HK-2 (cell line): ENCODE measurements around the gene FNDC3B.

Experiments used
- DNase-seq: peaks from one replicate; pipeline ENCODE4 v3.0.0-alpha.2; 2018; ENCODE audit not compliant: unreplicated experiment

The FNDC3B gene

DNA sequence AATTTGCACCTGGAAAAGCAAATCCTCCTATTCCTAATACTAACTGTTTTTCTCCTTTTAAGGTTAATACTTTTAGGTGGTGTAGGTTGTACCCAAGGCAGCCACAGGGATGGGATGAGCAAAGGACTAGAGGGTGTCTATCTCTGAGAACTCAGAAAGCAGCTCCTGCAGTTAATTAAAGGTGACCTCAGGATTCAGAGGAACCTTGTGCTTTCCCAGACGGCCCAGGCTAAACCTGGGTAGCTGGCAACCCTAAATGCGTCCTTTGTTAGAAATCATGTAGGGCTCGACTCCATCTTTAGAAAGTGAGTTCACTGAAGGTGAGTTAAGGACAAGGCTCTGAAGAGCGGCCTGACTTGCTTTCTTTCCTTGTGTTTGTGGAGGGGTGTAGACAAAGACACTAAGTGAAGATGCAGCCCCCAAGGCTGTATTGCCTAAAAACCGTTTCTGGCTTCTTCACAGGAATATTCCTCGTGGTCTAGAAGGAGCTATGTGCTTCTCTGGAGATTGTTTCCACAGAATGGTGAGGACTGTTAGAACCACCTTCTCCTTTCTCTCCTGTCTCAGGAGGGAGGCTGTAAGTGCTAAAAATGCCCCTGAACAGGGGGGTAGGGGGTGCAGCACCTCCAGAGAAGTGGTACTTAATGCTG, 14.9 kb downstream of the FNDC3B start:
- DNase-seq = no peak

DNA sequence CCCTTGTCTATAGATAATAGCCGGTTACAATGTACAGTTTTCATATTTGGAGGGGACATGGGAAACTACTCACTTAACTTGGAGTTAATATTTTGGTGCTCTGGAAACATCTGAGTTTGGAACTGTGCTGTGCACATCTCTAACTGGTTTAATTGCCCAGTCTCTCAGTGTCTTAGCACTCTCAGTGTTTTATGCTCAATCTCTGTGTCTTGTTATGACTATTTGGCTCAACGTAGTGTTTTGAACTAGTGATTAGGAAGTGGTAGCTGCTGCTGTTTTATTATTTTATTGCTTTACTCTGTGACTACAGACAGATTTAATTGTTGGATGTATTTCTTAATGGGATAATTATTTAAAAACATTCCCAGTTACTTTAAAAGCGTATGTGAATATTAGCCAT, 17.0 kb downstream of the FNDC3B start:
- DNase-seq = no peak

DNA sequence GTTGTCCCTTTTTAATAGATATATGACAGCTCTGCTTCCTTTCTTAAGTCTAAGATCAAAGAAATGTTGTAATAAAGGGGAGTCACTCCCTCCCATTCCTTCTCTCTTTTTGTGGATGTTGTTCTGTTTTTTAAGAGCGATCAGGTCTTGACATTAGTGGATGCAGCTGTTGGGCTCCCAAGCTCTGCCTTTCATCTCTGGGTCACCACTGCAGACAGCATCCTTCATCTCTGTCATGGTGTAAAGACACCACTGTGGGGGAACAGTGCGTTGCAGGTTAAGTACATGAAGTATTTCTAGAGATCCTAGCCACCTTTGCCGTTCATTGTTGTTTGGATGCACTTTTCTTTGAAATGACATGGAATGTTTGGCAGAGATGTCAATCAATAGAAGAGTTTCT, 17.7 kb downstream of the FNDC3B start:
- no peak for DNase-seq

DNA sequence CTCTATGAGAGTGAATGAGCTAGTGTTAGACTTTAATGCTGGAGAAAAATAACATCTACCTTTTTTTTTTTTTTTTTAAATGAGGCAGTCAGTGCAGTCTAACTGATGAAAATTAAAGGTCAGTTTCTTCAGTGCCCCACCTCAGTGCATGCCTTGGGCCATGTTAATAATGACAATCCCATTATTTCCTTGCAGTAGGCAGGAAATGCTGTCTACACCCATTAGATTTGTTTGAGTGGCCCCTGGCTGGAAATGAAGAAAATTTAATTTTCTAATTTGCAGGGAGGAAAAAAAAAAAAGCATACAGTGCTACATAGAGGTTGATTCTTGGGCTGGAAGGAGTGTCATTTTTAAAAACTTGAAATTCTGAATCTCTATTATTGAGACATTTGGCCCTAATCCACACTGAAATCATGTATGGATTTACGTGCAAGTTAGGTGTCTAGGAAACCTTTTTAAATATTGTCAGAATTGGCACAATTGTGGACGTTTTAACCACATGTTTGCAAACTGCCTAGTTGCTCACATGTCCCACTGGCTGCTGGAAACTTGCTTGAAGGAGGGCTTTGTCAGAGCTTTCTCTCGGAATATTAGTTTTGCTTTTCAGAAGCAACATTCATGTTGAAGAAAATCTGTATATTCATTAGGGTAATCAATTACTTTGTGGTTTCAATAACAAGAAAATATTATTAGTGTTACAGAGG, 18.4 kb downstream of the FNDC3B start:
- no peak for DNase-seq

DNA sequence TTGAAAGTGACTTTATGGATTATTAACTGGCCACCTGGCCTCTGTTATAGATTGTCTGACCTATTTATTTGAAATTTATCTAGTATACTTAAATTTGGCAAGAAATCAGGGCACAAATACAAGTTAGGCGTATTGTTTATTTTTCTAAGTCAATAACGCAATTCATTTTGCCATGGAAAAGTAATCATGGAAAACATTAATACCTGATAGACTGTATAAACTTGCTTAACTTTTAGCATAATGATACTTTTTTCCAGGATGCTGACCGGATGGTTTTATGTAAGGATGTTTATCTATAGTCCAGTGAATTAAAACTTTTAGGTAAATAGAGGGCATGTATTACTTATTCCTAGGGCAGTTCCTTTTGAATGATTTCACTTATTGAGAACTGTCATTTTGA, 20.2 kb downstream of the FNDC3B start:
- DNase-seq = no peak

DNA sequence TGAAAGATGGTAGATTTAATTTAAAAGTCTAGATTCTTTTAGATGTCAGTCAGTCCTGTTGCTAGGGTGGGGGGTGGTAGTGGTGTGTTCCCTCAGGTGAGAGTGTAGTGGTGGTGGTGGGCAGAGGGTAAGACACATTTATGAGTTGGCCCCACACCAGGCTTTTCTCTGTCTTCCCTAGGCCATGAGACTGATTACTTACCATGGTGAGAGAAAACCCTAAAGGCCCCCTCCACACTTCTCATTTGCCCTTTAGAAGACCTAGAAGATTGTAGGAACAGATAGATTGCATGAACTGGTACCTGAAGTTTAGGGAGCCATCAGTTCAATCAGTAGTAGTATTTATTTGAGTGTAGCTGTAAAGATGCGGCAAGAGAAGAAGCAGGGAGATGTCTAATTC, 20.9 kb downstream of the FNDC3B start:
- DNase-seq = no peak

DNA sequence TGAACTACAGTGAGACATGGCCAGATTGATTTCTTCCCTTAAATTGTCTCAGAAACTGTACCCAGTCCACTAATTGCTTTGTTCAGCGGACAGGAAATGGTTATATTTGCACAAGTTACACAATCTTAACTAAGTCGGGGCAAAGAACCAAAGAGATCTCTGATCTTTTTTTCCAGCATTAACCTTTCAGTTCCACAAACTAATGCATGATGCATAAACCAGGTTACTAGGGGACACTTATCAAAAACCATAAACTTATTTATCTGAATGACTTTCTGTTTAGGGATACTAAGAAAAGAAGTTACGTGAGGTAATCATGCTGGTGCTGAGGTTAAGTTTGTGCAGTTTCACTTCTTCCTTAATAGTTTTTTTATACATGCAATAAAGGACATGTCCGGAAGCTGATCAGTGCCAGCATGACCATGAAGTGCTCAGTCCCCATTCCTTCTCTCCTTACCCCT, 22.4 kb downstream of the FNDC3B start:
- no peak for DNase-seq

DNA sequence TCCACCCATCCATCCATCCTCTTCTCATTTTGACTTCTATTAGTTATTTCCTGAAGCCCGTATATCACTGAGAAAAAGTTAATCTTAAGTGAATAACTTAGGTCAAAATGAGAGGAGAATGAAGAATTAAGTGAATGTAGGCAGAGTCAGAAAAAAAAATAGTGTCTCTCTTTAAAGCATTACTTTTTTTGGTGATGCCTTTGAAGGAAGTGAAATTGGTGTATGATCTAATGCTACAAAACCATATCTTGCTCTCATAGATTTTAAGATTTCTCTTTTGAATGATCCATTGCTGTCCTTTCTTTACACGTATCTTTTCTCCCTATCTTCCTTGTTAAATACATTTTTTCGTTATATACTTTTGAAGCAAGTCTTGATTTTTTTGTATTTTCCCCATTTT, 23.4 kb downstream of the FNDC3B start:
- DNase-seq = no peak

DNA sequence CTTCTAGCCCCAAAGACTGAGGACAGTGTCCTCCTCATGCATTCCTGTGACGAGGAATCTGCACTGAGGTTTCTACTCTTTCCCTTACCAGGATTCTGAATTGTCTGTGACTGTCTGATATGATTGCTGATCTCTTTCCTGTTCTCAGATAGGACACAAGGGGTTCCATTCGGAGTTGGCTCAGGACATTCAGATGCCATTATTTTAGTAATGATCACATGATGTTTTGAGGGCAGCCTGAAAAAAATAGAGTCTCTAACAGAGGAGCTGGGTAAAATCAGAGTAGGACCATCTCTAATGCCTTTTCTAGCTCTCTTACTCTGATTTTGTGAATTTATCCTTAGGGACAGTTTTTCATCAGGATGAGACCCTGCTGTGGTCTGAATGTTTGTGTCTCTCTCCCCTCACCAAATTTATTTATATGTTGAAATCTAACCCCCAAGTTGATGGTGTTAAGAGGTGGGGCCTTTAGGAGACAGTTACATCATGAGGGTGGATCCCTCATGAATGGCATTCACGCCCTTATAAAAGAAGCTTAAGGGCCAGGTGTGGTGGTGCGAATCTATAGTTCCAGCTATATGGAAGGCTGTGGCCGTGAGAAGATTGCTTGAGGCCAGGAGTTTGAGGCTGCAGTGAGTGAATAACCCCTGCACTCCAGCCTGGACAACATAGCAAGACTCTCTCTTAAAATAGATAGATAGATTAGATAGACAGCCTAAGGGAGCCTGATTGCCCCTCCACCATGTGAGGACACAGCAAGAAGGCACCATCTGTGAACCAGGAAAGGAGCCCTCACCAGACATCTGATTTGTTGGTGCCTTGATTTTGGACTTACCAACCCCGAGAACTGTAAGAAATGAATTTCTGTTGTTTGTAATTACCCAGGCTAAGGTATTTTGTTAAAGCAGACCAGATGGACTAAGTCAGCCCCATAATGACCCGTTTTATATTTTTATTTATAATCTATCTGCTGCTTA, 24.4 kb downstream of the FNDC3B start:
- DNase-seq = no peak

DNA sequence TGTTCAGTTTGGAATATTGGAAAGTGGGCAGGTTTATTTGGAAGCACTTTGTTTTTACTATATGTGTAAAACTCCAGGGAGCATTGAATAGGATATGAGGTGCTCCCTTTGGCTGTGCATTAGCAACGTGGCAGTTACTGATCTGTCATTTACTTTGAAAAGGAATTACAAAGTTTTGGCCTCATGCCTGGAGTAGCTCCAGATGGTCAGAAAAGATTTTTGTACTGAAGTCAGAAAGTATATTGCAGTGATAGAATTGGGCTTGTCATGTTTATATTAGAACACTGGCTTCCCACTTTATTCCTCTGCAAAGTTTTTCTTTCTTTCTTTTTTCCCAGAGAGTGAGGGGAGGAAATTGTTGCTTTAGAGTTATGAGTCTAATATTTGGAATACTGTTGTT, 26.1 kb downstream of the FNDC3B start:
- DNase-seq = no peak

DNA sequence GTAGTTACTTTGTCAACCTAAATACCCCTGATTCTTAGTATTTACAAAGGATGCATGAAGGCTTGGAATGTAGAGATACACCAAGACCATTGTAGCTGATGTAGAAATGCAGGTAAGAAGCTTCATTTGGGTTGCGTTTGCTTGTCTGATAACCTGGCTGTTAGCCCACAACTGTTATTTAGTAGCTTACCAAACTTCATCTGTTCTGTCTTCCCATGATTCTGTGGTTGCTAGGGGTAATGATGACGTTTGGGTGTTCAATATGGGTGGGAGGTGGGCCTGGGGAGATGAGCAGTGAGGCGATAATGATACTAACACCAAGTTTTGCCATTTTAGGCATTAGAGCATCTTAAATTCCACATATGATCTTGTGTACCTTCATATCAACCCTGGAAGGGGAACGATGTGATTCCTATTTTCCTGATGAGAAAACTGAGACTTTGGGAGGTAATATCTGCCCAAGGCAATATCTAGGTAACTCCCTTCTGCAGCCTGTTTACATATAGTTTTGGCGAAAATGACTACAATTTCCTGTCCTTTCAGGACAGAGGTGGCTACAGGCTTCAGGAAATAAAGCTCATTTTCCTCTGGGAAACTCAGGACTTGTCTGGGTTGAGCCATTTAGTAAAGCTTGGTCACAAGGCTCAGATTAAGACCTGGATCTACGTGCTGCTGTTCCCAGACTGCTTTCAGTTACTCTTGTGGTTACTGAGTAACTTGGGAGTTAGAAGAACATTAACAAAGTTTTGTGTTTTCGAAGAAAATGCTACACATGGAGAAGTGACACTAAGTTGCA, 26.8 kb downstream of the FNDC3B start:
- DNase-seq = peak; percentile 46

DNA sequence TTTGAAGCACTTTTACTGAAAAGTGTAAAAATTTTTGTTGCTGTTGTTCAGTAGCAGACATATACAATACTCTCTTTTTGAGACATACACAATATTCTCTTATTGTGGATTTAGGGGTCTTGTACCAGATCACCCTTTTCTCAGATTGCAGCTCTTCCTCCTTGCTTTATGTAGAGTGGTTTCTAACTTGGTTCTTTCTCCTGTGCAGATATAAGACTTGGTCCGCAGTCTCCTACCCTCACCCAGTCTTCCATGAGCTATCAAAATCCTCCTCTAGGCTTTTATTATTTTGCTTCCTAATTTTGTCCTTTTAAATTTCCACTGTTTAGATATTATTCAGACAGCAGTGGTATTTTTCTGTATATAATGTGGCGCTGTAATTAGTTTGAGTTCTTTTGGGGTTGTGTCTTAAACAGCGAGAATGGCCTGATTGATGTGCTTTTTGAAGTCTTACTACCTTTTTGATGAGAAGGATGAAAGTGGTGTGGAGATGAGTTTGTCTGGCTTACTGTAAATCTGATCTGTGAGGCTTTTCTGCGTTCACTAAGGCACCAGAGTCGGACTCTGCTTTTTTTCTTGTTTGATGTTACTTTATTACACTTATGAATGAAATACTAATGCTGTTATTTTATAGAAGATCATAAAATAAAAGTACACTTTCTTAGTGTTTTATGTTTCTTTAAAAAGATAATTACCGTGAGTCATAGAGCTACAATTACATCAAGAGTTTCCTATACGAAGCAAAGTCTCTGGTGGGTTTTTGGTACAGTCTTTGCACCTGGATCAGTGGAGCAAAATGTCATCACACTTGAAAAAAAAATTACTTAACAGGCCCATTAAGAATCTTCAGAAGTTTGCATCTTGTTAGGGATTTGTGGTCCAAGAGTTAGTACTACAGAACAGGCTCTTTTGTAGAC, 27.8 kb downstream of the FNDC3B start:
- no peak for DNase-seq

DNA sequence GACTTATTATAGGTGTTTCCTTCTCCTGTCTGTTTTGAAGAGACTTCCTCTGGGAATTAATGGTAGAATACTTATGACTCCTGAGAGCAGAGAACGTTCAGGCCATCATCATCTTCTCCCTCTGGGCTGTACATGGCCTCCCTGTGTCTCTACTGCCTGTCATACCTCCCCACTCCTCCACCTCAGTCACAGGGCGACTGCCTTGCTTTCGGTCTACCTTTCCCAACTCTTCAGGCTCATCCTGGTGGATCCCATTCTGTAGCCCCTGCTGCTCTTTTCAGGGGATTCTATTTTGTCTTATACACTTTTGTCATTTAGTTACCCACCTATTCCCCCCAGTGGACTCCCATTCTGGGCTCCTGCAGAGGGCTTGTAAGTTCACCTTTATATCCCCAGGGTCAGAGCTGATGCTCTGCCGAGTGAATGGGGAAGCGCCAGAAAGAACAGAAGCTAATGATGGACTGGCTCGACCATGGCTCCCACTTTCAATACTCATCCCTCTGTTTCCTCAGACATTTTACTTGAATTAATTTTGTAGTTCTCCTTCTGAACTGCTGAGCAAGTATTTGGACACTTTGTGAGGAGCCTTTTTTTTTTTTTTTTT, 28.6 kb downstream of the FNDC3B start:
- no peak for DNase-seq

DNA sequence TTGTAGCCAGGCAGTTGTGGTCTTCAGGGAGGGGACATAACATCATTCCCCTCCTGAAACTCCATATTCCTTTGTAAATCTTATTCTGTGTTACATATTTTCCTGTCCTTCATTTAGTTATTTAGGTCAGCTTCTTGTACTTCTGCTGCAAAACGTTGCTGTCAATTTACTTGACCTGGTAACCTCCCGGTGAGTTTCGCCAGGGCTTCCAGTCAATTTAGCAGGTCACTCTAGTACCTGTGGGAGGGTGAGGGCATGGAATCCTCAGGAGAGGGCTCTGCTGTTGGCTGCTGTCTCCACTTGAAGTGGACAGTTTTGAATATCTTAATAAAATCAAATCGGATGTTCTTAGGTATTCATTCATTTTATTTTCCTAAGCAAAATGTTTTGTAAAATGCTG, 29.6 kb downstream of the FNDC3B start:
- DNase-seq = no peak

DNA sequence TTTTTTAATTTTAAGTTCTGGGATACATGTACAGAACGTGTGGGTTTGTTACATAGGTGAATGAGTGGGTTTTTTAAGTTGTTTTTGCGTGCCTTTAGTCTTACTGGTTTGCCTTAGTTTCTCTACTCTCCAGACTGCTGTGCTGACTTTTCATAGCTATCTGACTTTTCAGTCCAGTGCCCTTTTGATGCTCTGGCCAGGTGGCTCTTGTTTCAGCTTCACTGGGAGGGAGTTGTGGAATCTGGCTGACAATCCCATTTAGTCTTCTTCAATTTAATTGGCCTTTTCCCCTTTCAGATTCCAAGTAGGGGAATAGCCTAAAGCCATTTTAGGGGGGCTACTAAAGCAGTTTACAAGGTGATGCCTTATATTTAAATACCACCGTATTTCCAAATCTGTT, 30.1 kb downstream of the FNDC3B start:
- no peak for DNase-seq

DNA sequence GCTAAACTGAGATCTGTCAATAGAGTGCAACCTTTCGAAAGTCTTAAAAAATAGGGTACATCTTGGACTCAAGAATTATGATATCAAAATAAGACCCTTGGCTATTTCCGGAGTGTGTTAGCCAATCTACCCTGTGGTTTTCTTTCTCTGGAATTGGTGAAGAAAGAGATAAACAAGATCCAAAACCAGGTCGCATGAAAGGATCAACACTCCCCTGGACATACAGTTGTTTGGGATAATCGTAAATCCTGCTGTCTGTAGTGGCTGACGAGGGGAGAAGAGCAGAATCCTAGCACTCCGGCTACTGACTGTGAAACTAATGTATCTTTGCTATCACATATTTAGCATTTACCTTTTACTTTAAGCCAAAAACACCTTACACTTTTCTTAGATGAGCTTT, 30.9 kb downstream of the FNDC3B start:
- DNase-seq = no peak

DNA sequence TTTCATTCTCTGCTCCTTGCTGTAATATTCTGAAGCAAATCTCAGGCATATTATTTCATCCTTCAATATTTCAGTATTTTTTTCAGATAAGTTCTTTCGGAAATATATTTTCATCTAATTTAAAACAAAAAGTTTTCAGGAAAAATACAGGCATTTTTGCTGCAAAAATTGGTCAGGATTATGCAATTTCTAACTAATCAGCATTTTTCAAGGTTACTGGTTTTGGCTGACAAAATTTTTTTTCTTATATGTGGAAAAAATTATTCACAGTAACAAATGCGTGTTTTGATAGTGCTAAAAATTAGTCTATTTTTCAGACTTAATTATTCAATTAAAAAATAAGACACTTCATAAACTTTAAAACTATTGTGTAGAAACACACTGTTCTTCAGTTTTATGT, 31.4 kb downstream of the FNDC3B start:
- no peak for DNase-seq

DNA sequence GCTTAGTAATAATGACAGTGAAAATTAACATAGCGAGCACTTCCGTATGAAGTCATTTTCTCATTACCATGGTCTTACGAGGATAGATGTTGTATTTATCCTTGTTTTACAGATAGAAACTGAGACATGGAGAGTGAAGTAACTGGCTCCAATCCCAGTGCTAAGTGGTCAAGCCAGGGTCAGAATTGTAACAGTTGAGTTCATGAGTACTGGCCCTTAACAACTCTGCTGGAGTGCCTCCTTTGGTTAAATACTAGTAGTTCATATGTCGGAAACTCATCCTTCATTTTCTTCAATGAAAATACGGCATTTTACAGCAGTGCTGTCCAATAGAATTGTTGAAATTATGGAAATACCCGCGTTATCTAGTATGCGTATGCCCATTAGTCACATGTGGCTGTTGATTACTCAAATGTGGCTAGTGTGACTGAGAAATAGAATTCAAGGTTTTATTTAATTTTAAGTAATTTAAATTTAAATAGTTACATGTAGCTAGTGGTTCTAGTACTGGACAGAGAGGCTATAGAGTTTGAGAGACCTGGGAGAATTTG, 32.5 kb downstream of the FNDC3B start:
- no peak for DNase-seq

DNA sequence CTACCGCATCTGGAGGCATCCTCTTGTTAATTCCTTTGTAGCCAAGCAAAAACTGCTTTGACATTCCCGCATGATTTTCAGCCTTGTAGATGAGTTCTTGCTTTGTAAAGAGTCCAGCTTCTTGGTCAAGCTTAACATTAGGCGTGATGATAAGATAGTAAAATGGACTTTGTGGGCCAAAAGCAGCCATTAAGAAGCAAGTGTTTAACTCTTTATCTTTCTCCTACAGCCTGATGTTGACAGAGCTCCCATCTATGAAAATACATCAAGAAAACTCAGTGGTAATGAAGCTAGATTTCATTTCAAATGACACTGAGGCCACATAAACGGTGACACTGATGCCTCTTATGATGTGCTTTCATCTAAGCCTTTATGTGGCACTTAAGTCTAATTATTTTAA, 33.2 kb downstream of the FNDC3B start:
- no peak for DNase-seq
